Endothelial cell of umbilical vein (primary cell): ENCODE data around the gene NPLOC4.

Experiments used
- GATA2 ChIP-seq: IDR thresholded peaks from 2 replicates; pipeline ENCODE4 v1.7.0; 2011; ENCODE audit warnings: low read depth, mild to moderate bottlenecking, moderate library complexity, mixed read lengths, low read length; ENCODE audit not compliant: insufficient read length, insufficient read depth
- JUN ChIP-seq: IDR thresholded peaks from 2 replicates; pipeline ENCODE4 v1.6.1; 2011; ENCODE audit warnings: borderline replicate concordance, low read depth; ENCODE audit not compliant: insufficient read length, insufficient read depth
- POLR2A ChIP-seq: IDR thresholded peaks from 2 replicates; pipeline ENCODE4 v1.6.1; 2012; ENCODE audit warnings: low read depth, mild to moderate bottlenecking, control low read depth, low read length
- TF ChIP-seq, protein P1 (sequence below), 2 donors: IDR thresholded peaks; 1 replicate in 1 of 2; 2 replicates in 1 of 2; pipeline ENCODE4 v1.5.1; 2011; ENCODE audit warnings: low read length in 2 of 2, mild to moderate bottlenecking in 2 of 2, moderate library complexity in 2 of 2, control low read depth in 1 of 2, inconsistent platforms in 1 of 2, low read depth in 1 of 2; ENCODE audit not compliant: insufficient read depth in 1 of 2; ENCODE audit errors: extremely low read depth in 1 of 2
- TF ChIP-seq, protein P2 (sequence below): IDR thresholded peaks from 2 replicates; pipeline ENCODE4 v1.6.1; 2011; ENCODE audit not compliant: insufficient read depth, insufficient read length

GRCh38 chr17:81583589-81584342, 53.1 kb downstream of the NPLOC4 start:
- TF ChIP-seq, protein P1, sequence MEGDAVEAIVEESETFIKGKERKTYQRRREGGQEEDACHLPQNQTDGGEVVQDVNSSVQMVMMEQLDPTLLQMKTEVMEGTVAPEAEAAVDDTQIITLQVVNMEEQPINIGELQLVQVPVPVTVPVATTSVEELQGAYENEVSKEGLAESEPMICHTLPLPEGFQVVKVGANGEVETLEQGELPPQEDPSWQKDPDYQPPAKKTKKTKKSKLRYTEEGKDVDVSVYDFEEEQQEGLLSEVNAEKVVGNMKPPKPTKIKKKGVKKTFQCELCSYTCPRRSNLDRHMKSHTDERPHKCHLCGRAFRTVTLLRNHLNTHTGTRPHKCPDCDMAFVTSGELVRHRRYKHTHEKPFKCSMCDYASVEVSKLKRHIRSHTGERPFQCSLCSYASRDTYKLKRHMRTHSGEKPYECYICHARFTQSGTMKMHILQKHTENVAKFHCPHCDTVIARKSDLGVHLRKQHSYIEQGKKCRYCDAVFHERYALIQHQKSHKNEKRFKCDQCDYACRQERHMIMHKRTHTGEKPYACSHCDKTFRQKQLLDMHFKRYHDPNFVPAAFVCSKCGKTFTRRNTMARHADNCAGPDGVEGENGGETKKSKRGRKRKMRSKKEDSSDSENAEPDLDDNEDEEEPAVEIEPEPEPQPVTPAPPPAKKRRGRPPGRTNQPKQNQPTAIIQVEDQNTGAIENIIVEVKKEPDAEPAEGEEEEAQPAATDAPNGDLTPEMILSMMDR (IDR thresholded peaks at IDR 0.05; ENCODE audit: extremely low read depth in 1 of 2, insufficient read depth in 1 of 2, low read depth in 1 of 2, low read length in 2 of 2) = no peak
- TF ChIP-seq, protein P2, sequence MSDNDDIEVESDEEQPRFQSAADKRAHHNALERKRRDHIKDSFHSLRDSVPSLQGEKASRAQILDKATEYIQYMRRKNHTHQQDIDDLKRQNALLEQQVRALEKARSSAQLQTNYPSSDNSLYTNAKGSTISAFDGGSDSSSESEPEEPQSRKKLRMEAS = no peak
- TF ChIP-seq POLR2A (no peak), GATA2 (no peak), JUN (no peak)
